CD14-positive monocyte (primary cell): Measurements from ENCODE around the gene SLC25A13. TPM values are rescaled to one million over a fixed set of nuclear protein-coding genes. Genes with fewer than 3 reads are reported as not detected.

Experiments
- DNase-seq, 3 donors: peaks; one replicate each; pipeline ENCODE4 v3.0.0-alpha.2; 2011 to 2022
- H2AFZ ChIP-seq: 2 replicates; pipeline ENCODE4 v1.6.0; 2012; ENCODE audit warnings: mild to moderate bottlenecking, low read depth, low read length, inconsistent platforms; ENCODE audit not compliant: insufficient read depth, poor library complexity, severe bottlenecking
- H3K27ac ChIP-seq, 2 donors: 1 replicate in 1 of 2; 2 replicates in 1 of 2; pipeline ENCODE4 v1.5.1; 2012 to 2013; ENCODE audit warnings: low read length in 2 of 2, control low read depth in 1 of 2, inconsistent platforms in 1 of 2, low read depth in 1 of 2, mild to moderate bottlenecking in 1 of 2
- H3K27me3 ChIP-seq, 2 donors: one replicate each; pipeline versions ENCODE4 v1.6.0 to v1.6.1; 2011 to 2013; ENCODE audit warnings: low read length in 2 of 2; ENCODE audit not compliant: control insufficient read depth in 2 of 2, insufficient read depth in 2 of 2
- H3K36me3 ChIP-seq, 2 donors: replicated peaks in 1 of 2; 1 replicate in 1 of 2; 2 replicates in 1 of 2; pipeline versions ENCODE4 v1.5.1 to v1.6.1; 2012 to 2013; ENCODE audit warnings: low read length in 2 of 2, control low read depth in 1 of 2, inconsistent platforms in 1 of 2, mild to moderate bottlenecking in 1 of 2; ENCODE audit not compliant: insufficient read depth in 2 of 2, control insufficient read depth in 1 of 2
- H3K4me1 ChIP-seq, 2 donors: 1 replicate in 1 of 2; 2 replicates in 1 of 2; pipeline versions ENCODE4 v1.5.1 to v1.6.1; 2012 to 2013; ENCODE audit warnings: low read length in 2 of 2, control low read depth in 1 of 2, inconsistent platforms in 1 of 2, mild to moderate bottlenecking in 1 of 2, moderate library complexity in 1 of 2; ENCODE audit not compliant: insufficient read depth in 2 of 2, control insufficient read depth in 1 of 2
- H3K4me2 ChIP-seq: replicated peaks from 2 replicates; pipeline ENCODE3; 2012; ENCODE audit warnings: low read length, moderate library complexity, mild to moderate bottlenecking; ENCODE audit not compliant: poor library complexity, severe bottlenecking; ENCODE audit errors: extremely low read depth
- H3K4me3 ChIP-seq, 3 experiments: fragments of 200-600 bp in 1 of 3; sonication (generic) in 1 of 3; replicated peaks in 1 of 3; 1 replicate in 2 of 3; 2 replicates in 1 of 3; pipeline ENCODE4 v1.5.1; 2011 to 2013; ENCODE audit warnings: low read length in 3 of 3, mild to moderate bottlenecking in 3 of 3, control low read depth in 2 of 3, low read depth in 2 of 3, inconsistent platforms in 1 of 3, moderate library complexity in 1 of 3
- H3K79me2 ChIP-seq: 2 replicates; pipeline ENCODE4 v1.6.0; 2012; ENCODE audit warnings: mild to moderate bottlenecking, control low read depth, inconsistent platforms, low read length, moderate library complexity; ENCODE audit not compliant: insufficient read depth
- H3K9ac ChIP-seq: 2 replicates; pipeline ENCODE4 v1.6.0; 2017; ENCODE audit warnings: low read length, mild to moderate bottlenecking; ENCODE audit not compliant: insufficient read depth, poor library complexity, severe bottlenecking
- H3K9me3 ChIP-seq, 2 donors: replicated peaks in 1 of 2; 1 replicate in 1 of 2; 2 replicates in 1 of 2; pipeline versions ENCODE4 v1.5.1 to v1.6.1; 2012 to 2013; ENCODE audit warnings: low read length in 2 of 2, control low read depth in 1 of 2; ENCODE audit not compliant: control insufficient read depth in 1 of 2, insufficient read depth in 1 of 2
- H4K20me1 ChIP-seq: 2 replicates; pipeline ENCODE4 v1.6.0; 2012; ENCODE audit warnings: mild to moderate bottlenecking, low read length, control low read depth, moderate library complexity; ENCODE audit not compliant: insufficient read depth
- H3K27ac Mint-ChIP-seq, 7 donors: one replicate each; pipeline ENCODE4 v1.8.0; 2020; ENCODE audit warnings: mild to moderate bottlenecking in 7 of 7, mixed read lengths in 7 of 7, moderate library complexity in 6 of 7, inconsistent platforms in 2 of 7
- H3K27me3 Mint-ChIP-seq, 3 donors: one replicate each; pipeline ENCODE4 v1.8.0; 2021 to 2022; ENCODE audit warnings: low read depth in 3 of 3, mild to moderate bottlenecking in 3 of 3, mixed read lengths in 3 of 3, moderate library complexity in 3 of 3, inconsistent platforms in 1 of 3
- H3K36me3 Mint-ChIP-seq, 2 donors: one replicate each; pipeline ENCODE4 v1.8.0; 2020; ENCODE audit warnings: mixed read lengths in 2 of 2, inconsistent platforms in 1 of 2, mild to moderate bottlenecking in 1 of 2
- H3K4me1 Mint-ChIP-seq: one replicate; pipeline ENCODE4 v1.8.0; 2020; ENCODE audit warnings: mild to moderate bottlenecking, mixed read lengths
- H3K4me3 Mint-ChIP-seq, 2 donors: one replicate each; pipeline ENCODE4 v1.8.0; 2020; ENCODE audit warnings: mild to moderate bottlenecking in 2 of 2, mixed read lengths in 2 of 2, moderate library complexity in 1 of 2
- H3K9me3 Mint-ChIP-seq, 7 donors: one replicate each; pipeline ENCODE4 v1.8.0; 2020 to 2022; ENCODE audit warnings: mixed read lengths in 7 of 7, mild to moderate bottlenecking in 6 of 7, moderate library complexity in 6 of 7, inconsistent platforms in 2 of 7
- CTCF ChIP-seq: fragments of 200-600 bp; IDR thresholded peaks from one replicate; pipeline ENCODE4 v1.8.0; 2022; ENCODE audit warnings: antibody characterized with exemption, mild to moderate bottlenecking
- WGBS: methylation state at CpG from one replicate; pipeline ENCODE4 v1.1.5; 2013; ENCODE audit warnings: missing lambda C conversion rate; ENCODE audit not compliant: insufficient coverage; 5-methylcytosine and 5-hydroxymethylcytosine counted together
- intact Hi-C, 2 donors: fragments of 100-400 bp; cut with micrococcal nuclease; formaldehyde crosslinking; loops; one replicate each; pipeline versions ENCODE4 v1.15.0 to v1.15.1; 2023
- polyA plus RNA-seq, 3 donors: library from polyadenylated mRNA; depleted of rRNA in 1 of 3; unstranded in 2 of 3; stranded (reverse) in 1 of 3; fragments of 300-500 nt in 2 of 3; fragments of >200 nt in 1 of 3; fragmentation: Illumina TruSeq in 2 of 3; gene quantifications; 1 replicate in 2 of 3; 2 replicates in 1 of 3; pipeline ENCODE4 v1.2.3, GENCODE V29; 2012 to 2021

Gene SLC25A13
- polyA plus RNA-seq, 3 donors, result 12.7 to 15.7 (median 14.4) TPM

DNA sequence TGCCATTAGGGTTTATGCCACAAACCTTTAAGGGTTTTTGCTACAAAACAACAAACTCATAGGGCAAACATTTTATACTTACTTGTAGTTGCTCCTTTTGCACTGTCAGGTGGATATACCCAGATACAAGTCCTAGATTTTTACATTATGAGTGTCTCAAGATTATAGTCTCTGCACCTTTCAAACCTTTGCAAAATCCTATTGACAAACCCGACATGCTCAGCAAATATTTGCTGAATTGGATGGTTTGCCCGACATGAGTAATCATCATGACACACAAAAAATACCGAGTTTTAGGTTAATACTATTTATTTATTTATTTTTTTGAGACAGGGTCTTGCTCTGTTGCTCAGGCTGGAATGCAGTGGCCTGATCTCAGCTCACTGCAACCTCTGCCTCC is 117.3 kb downstream of the SLC25A13 start:
- Histone ChIP-seq H3K79me2 (no peaks in the 10 kb centered on the region), H3K9ac (no peak overlapping the region), H3K4me3 (no peak overlapping the region), H3K9me3 (no peaks in the 10 kb centered on the region), H3K4me2 (no peak overlapping the region), H3K27ac (no peak overlapping the region), H4K20me1 (no peaks in the 10 kb centered on the region), H2AFZ (no peak overlapping the region), H3K36me3 (peaks cover 10 to 37% of the 10 kb centered on the region in 2 donors), H3K4me1 (no peaks in the 10 kb centered on the region), H3K27me3 (no peaks in the 10 kb centered on the region)
- Mint-ChIP-seq H3K27me3 (no peaks in the 10 kb centered on the region), H3K36me3 (peaks cover 30 to 43% of the 10 kb centered on the region in 2 donors), H3K4me3 (no peak overlapping the region), H3K27ac (no peak overlapping the region), H3K9me3 (no peaks in the 10 kb centered on the region), H3K4me1 (no peaks in the 10 kb centered on the region)
- no peak for TF ChIP-seq CTCF
- no peak for DNase-seq
- WGBS, result no CpG with 5 or more reads among the region's 3 CpGs
- intact Hi-C loops, result no loop called here

- Histone ChIP-seq H3K27ac (no peak overlapping the region), H3K79me2 (no peaks in the 10 kb centered on the region), H3K4me3 (no peak overlapping the region), H3K4me1 (no peaks in the 10 kb centered on the region), H3K4me2 (no peak overlapping the region), H3K27me3 (no peaks in the 10 kb centered on the region), H4K20me1 (no peaks in the 10 kb centered on the region), H3K36me3 (peaks cover 10 to 35% of the 10 kb centered on the region in 2 donors), H3K9ac (no peak overlapping the region), H2AFZ (no peak overlapping the region), H3K9me3 (no peaks in the 10 kb centered on the region)
- intact Hi-C loops, result no loop called here
- H3K27me3 Mint-ChIP-seq, result no peaks in the 10 kb centered on the region
- no peak for DNase-seq
- H3K9me3 Mint-ChIP-seq, result no peaks in the 10 kb centered on the region
- H3K27ac Mint-ChIP-seq, result no peak overlapping the region
- H3K4me1 Mint-ChIP-seq, result no peaks in the 10 kb centered on the region
- H3K36me3 Mint-ChIP-seq, result peaks cover 29 to 41% of the 10 kb centered on the region in 2 donors
- TF ChIP-seq CTCF, result no peak
- H3K4me3 Mint-ChIP-seq, result no peak overlapping the region
- 100% methylated on average over 1 of the region's 3 CpGs for WGBS
These were observed 118.1 kb downstream of the SLC25A13 start for GRCh38 chr7:96203786-96204185.
